Measurements from ENCODE around the gene GPR33. TPM values are rescaled to one million over a fixed set of nuclear protein-coding genes. Genes with fewer than 3 reads are reported as not detected.

The GPR33 gene
- total and polyA plus RNA-seq, 10 of the 15 experiments (the other 5 are each of a cell fraction or from before 2014, with no cell fraction given) = not detected

- FAIRE-seq (peak; percentile 31), ATAC-seq (peak; percentile 41; the same call in 2 of the 3 replicates), DNase-seq (ENCODE audit: low read depth, low spot score) (no peak)
- no peak overlapping the region for H3K4me3 ChIP-seq
- in situ Hi-C loops (cut with MboI) = loop anchor here (25.0 kb wide), 1 partner anchor 952 kb away; no protein-coding TSS in a partner anchor
- ChIA-PET CTCF (interaction anchor here (0.6 to 7.3 kb wide), 20 partner anchors 15 to 1050 kb away, joined by 3 to 84 read pairs (median 3); no protein-coding TSS in a partner anchor), POLR2A (no interaction called here), RAD21 (ENCODE audit: unreplicated experiment) (interaction anchor here (0.6 to 3.4 kb wide), 5 partner anchors 79 to 749 kb away, joined by 3 to 23 read pairs (median 3); no protein-coding TSS in a partner anchor), SMC1A (ENCODE audit: uncharacterized antibody, unreplicated experiment) (interaction anchor here (0.5 to 2.1 kb wide), 13 partner anchors 28 to 749 kb away, joined by 3 to 11 read pairs (median 3); partner anchors contain the start of gene DTD2)
- TF ChIP-seq HDAC6 (IDR thresholded peaks at IDR 0.05; ENCODE audit: unreplicated experiment) (no peak), SMAD5 (IDR thresholded peaks at IDR 0.05; ENCODE audit: low read depth) (no peak), ATF7 (IDR thresholded peaks at IDR 0.05; ENCODE audit: low read depth) (no peak), CTCF (IDR thresholded peaks at IDR 0.05 in 2 of 3, conservative IDR thresholded peaks at IDR 0.05 in 1 of 3; ENCODE audit: control insufficient read depth in 2 of 3, extremely low read depth in 1 of 3, insufficient read depth in 1 of 3, low read depth in 3 of 3, low read length in 3 of 3) (peak; percentile 26 to 50 (median 42); a peak in 4 of 6 replicates), JUND (IDR thresholded peaks at IDR 0.05; ENCODE audit: low read depth, low read length) (no peak), RAD21 (IDR thresholded peaks at IDR 0.05; ENCODE audit: insufficient read depth, low read depth, low read length) (peak; percentile 54), SMC3 (IDR thresholded peaks at IDR 0.05; ENCODE audit: borderline replicate concordance, low read length) (peak; percentile 51; the same call in 1 of the 2 replicates)
- no peak overlapping the region for H3K27ac ChIP-seq (ENCODE audit: control insufficient read depth, insufficient read depth)
- no peak overlapping the region for H3K4me2 ChIP-seq (ENCODE audit: control insufficient read depth, insufficient read depth)
- intact Hi-C loops (cut with micrococcal nuclease; ENCODE audit: unreplicated experiment) = loop anchor here (2.0 to 10.0 kb wide), 3 partner anchors 565 to 955 kb away; partner anchors contain the start of gene ARHGAP5
- no peaks in the 10 kb centered on the region for H3K9me3 ChIP-seq (replicated peaks; ENCODE audit: control insufficient read depth, insufficient read depth, low read length)
- no peak overlapping the region for H3K9ac ChIP-seq (ENCODE audit: control insufficient read depth, insufficient read depth, low read length)
- no peaks in the 10 kb centered on the region for H3K27me3 ChIP-seq (replicated peaks in 1 of 2; ENCODE audit: control insufficient read depth in 2 of 2, insufficient read depth in 2 of 2, low read length in 1 of 2)
- no peaks in the 10 kb centered on the region for H3K36me3 ChIP-seq (ENCODE audit: control insufficient read depth in 2 of 2, insufficient read depth in 2 of 2, low read length in 1 of 2)
- no peak overlapping the region for H2AFZ ChIP-seq (ENCODE audit: control insufficient read depth, low read depth, low read length)
- H3K79me2 ChIP-seq (ENCODE audit: control insufficient read depth, insufficient read depth, low read length) = no peaks in the 10 kb centered on the region
- H3K4me1 ChIP-seq (ENCODE audit: control insufficient read depth, insufficient read depth, low read length) = no peaks in the 10 kb centered on the region
- BruUV-seq (replicated peaks) = no TSS peak
- H4K20me1 ChIP-seq (ENCODE audit: control insufficient read depth, insufficient read depth) = no peaks in the 10 kb centered on the region
Measured at GRCh38 chr14:31510222-31510621, 22.4 kb upstream of the GPR33 start.

Measured in GM12878 (cell line).